HG03571 (cell line): ENCODE measurements around the gene FAM20A.

Experiments used
- ATAC-seq: cut with Tn5 transposase; IDR thresholded peaks from one replicate; pipeline ENCODE4 v1.9.1; 2021; ENCODE audit not compliant: unreplicated experiment

FAM20A gene

DNA sequence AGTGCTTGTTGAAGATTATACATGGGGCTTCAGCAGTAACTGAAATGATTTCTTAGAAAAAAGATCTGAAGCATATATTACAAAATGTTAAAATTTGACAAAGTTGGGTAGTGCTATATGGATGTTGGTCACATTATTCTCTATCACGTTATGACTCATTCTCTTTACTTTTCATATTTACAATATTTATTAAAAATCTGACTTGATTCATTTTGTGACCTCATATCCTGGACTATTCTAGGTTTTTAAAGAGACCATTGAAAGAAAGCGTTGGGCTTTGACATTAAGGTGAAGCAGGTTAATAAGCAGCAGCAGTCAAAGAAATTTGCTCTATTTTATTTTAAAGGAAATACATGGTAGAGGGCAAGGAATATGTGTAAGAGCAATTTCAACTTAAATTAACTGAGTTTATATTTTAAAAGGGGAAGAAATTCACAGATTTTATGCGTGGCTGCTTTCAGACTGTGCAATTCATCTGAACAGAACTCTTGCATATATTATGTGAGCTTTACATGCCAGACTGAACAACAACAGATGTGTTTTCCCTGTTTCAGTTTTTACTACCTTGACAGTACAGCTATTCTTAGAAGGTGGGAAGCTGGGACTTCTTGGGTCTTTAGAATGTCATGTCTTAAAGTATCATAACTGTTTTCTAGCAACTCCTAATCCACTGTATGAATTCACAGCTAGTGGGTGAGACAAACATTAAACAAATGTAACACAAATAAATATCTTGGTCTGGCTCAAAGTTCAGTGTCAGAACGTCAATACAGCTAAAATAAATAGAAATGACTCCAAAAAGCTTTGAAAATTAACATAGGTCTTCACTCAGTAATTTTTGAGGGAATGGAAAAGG, 10.4 kb upstream of the FAM20A start:
- no peak for ATAC-seq

DNA sequence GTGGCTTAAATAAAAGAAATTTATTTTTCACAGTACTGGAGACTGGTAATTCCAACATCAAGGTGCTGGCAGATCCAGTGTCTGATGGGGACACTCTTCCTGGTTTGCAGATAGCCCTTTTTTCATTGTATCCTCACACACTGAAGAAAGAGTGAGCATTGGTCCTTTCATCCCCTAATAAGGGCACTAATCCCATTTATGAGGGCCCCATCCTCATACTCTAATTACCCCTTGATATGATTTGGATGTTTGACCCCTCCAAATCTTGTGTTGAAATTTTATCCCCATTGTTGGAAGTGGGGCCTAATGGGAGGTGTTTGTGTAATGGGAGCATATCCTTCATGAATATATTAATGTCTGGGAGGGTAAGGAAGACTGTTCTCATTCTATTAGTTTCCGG, 9.4 kb upstream of the FAM20A start:
- no peak for ATAC-seq

DNA sequence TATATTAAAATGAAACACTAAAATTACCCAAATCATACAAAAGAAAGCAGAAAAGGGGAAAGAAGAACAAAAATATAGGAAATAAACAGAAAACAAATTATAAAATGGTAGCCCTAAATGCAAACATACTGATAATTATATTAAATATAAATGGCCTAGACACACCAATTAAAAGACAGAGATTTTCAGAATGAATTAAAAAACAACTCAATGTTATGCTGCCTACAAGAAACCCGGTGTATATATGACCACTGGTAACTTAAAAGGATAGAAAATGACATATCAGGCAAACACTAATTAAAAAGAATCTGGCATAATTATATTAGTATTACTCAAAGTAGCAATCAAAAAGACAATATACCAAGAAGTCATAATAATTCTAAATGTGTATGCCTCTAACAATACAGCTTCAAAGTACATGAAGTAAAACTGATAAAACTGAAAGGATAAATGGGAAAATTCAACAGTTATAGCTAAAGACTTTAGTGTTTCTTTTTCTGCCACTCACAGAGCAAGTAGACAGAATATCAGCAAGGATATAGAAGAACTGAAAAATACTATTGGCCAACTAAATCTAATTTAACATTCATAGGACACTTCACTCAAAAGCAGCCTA, 7.5 kb upstream of the FAM20A start:
- ATAC-seq = no peak

DNA sequence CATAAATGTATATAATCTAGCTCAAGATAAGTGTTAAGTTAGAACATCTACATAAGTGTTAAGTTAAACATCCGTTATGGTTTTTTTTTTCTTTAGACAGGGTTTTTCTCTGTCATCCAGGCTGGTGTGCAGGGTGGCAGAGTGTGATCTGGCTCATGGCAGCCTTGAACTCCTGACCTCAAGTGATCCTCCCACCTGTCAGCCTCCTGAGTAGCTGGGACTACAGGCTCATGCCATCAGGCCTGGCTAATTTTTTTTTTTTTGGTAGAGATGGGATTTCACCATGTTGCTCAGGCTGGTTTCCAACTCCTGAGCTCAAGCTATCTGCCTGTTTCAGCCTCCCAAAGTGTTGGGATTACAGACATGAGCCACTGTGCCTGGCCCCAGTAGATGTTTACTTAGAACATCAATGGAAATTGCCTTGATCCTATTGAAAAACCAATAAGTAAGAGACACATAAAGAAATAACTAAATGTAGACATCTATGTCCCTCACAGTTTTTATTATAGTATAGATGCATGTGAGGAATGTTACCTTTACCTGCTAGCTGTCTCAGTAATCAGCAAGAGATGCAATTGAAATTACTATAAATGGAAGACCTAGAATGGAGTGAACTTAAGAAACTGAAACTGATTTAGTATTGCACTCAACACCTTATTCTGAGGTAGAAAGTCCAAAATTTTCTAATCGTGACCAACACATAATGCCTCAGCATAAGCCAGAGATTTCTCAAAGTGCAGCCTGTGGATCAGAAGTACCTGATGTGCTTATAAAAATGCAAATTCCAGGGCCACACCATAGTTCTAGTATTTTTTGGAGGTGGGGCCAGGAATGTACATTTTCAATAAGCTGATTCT, 5.5 kb upstream of the FAM20A start:
- no peak for ATAC-seq

DNA sequence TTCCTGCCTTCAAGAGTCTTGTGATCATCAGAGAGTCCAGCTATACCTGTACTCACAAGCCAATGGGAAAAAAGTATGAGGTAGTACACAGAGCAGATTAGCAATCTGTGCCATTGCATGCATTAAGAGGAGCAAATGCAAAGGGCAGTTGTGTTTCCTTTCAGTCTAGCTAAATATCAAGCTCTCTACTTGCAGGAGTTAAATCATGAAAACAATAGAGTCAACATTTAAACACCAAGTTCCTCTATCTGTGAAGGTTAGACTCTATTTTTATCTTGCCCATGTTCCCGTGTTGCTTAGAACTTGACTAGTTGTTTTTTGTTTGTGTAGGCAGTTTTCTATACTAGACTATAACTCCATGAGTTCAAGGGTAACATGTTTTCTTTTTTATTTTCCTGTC, 4.7 kb upstream of the FAM20A start:
- no peak for ATAC-seq

DNA sequence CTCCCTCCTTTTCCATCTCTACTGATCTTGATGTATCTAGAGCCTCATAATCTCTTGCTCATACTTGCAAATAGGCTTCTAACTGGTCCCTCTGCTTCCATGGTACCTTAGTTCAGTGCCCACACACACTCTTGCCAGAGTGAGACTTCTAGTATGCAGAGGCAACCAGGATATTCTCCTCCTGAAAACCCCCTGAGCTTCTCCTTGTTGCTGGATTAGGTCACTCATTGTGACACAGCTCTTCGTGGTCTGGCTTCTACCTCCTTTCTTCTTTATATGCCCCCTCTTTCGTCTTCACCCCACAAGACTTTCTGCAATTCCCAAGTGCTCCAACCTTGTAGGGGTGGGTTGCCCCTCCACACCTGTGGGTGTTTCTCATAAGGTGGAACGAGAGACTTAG, 2.5 kb upstream of the FAM20A start:
- ATAC-seq = no peak

DNA sequence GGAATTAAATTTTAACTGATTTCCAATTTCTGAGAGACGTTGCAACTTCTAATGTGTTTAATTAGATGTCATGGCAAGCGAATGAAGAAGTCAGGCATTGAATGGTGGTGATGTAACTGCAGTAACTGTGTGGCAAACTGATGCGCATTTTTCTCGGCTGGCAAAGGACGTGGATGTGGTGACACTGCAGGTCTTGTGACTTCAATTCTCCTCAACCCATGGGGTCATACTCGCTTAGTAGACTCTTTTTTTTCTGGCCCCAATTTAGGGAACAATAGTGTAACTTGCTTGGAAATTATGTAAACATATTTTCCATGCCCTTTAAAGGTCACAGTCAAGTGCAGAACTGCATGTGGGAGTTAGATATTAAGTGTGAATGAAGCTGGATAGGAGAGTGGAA, 1.9 kb upstream of the FAM20A start:
- ATAC-seq = no peak

DNA sequence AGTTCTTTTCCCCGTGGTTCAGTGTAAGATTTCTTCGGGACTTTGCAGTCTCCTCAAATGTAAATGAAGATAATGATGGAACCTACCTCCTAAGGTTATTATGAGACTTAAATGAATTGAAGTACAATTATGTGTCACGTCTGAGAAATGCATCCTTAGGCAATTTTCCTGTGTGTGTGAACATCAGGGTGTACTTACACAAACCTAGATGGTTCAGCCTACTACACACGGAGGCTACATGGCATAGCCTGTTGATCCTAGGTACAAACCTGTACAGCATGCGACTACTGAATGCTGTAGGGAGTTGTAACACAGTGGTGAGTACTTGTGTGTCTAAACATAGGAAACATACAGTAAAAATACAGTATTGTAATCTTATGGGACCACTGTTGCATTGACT, 1.1 kb upstream of the FAM20A start:
- no peak for ATAC-seq

DNA sequence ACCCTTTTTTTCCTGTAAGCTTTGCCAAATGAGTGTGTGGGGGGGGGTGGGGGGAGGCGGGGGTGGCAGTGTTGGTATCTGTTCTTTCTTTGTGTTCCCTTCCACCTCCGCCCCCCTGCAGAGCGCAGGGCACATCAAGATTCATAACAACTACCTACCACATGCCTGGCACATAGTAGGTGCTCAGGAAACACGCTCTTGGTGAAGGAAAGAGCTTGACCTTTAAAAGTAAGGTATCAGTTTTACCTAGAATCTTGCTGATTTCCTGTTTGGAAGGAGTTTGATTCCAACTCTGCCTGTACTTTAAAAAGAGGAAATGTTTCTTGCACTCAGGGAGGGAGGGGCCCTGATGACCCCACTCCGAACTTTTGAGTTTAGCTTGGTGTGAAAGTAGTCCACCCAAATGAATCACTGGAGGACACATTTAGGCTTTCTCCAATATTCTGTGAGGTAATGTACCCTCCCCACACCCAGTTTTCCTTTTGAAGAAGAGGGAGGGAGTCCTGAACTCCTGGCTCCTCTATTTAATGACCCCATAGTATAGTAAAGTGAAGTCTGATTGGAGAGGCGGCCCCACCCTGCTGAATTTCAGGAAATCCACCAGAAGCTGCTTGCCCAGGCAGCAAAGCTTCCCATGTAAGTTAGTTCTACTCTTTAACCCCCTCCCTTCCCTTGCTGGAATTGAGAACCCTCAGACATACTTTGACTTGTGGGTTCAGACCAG, 560 bp upstream of the FAM20A start:
- no peak for ATAC-seq

DNA sequence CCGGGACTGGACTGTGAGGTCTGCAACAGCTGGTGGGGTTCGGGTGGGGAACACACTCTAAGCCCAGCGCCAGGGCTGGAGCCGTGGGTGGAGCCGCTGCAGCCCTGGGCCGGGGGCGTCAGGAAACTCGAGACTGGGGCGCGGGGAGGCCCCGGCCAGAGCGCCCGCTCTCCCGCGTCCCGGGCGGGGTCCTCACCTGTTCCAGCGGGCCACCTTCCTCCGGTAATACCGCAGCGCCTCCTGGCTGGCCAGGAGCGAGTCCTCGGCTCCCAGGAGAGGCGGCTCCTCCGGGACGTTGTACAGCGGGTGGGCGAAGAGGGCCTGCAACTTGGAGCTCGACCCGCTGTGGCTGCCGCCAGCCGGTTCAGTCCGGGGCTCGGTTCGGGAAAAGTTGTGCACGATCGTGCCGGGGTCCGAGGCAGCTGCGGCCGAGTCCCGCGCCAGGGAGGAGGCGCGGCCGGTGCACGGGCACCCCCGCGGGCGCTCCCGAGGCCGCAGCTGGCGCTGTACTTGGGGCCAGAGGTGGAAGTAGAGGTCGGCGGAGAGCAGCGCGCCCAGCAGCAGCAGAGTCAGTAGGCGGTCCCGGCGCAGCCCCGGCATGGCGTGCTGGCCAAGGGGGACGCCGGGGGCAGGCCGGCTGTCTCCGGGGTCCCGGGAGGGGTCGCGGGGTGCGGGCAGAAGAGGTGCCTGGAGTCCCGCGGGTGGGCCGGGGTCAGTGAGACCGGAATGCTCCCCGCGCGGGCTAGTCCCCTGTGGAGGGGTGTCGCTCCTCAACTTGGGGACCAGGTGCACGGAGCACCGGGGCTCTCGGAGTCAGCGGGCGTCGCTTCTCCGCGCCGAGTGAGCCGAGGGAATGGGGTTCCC, 868 bp downstream of the FAM20A start:
- no peak for ATAC-seq

DNA sequence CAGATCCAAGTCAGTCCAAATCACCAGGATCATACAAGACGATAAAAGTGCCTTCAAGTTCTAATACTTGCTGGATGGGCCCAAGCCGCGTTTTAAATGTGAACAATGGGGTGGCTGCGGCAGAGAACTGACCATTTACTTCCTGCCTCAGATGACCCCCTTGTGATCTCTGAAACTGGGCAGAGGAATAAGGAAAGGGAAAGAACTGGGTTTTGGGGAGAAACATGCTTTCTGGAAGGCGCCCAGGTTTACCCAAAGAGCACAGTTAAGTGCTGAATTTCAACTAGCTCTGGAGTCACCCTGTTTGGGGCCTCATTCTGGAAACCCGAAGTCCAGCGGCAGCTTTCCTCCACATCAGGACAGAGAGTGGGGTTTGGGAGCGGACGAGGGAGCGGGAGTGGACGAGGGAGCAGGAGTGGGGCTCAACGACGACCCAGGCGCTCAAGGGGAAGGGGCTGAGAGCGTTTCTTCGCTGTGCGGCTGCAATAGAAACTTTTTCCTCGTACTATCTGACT, 1.6 kb downstream of the FAM20A start:
- ATAC-seq = no peak

DNA sequence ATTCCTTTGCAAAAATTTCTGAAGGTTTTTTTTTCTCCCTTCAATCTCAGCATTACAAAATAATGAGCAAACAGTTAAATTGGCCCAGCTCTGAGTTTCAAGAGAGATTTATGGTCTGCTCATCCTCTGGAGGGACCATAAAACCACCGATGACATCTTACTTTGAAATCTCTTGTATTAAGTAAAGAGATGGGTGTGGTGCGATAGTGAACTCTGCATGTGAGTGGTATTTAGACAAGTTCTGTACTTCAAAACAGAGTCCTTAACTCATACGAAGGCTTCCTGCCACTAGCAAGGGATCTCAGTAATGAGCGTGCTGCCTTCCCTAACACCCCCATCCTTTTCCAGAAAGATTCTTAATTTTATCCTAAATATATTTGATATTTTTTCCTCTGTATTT, 2.1 kb downstream of the FAM20A start:
- ATAC-seq = no peak

DNA sequence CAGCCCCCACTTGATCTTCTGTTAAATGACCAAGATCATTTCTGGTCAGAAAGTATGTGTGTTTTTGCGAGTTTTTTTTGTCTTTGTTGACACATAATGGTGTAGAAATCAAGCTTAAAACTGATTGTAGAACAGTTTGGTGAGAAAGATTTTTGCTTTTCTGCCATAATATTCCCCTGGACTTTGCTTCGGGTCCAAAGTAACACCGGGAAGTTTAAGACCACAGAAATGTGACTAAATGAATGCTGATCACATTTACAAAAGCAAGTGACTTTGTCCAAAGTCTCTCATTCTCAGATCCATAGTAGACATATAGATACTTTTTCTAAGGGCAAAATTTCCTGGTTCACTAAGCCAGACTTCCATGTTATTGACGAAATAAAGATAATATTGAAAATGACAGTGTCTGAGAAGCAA, 2.6 kb downstream of the FAM20A start:
- no peak for ATAC-seq

DNA sequence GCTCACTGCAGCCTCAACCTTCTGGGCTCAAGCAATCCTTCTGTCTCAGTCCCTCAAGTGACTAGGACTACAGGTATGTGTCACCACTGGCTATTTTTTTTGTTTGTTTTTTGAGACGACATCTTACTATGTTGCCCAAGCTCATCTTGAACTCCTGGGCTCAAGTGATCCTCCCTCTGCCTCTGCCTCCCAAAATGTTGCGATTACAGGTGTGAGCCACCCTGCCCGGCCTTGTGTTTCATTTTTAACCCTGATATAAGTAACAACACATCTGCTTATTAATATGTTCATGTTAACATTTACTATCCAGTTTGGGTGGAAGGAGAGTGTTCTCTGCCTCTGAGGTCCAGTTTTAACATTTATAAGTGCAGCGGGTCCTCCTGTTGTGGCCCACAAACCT, 3.1 kb downstream of the FAM20A start:
- no peak for ATAC-seq

DNA sequence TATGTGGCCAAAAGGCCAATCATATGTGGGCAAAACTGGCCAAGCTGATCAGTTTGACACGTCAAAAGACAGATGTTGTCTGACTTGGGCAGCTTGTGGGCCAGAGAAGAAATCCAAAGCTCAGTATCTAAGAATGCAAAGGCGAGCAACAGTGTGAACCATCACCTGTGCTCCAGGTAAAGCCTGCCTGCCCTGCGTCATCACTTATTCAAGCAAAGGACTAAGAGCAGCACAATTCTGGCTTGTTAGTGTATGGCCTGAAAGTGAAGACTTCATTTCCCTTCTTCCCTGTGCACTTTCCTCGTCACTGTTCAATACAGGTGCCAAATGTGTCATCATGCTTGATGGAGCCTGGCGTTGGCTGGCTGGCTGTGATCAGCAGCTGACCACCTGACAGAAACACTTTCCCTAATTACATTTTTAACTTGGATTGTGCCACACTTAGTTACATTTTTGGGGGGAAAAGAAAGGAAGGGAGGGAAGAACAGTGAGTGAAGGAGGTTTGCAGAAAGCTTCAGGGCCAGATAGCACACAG, 4.7 kb downstream of the FAM20A start:
- no peak for ATAC-seq

DNA sequence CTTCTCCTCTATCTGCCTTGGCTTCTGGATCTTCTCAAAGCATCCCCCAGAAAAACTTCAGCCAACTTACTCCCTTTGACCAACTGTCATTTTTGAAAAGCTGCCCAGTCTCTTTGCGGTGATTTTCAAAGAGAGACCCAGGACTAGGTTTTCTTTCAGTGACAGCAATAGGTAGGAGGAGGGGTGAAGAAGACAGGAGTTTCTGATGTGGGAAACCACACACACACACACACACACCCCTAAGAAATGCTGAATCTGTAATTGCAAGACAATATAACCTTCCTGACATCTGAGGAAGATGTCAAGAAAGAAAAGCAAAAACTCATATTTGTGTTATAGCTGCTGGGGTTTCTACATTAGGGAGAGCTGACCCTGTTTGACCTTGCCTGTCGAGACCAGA, 5.2 kb downstream of the FAM20A start:
- ATAC-seq = no peak

DNA sequence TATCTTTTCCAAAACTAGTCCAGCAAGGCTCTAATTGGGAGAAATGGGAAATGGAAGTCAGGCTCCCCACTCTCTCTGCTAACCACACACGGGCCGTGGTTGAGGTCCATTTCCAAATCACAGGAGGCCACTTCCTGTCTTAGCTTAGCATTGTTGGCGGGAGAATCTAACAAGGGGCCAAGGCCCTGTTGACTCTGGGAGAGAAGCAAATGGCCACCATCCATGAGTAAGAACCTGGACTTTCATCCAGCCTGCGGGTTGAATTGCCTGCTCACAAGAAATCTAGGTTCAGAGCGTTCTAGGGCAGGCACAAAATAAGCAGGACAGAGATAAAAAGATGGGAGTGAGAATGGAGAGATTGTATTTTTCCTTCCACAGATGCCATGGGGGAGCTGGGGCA, 5.7 kb downstream of the FAM20A start:
- no peak for ATAC-seq

DNA sequence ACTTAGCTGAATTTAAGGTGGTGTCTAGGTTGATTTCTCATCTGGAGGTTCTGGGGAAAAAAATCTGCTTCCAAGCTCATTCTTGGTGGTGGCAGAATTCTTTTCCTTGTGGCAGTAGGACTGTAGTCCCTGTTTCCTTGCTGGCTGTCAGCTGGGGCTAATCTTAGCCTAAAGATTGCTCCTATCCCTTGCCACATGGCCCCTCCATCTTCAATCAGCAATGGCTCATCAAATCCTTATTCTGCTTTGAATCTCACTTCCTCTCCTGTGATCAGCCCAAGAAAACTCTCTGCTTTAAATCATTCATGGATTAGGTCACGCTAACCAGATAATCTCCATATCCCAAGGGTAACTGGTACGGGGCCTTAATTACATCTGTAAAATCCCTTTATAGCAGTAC, 6.6 kb downstream of the FAM20A start:
- ATAC-seq = no peak

DNA sequence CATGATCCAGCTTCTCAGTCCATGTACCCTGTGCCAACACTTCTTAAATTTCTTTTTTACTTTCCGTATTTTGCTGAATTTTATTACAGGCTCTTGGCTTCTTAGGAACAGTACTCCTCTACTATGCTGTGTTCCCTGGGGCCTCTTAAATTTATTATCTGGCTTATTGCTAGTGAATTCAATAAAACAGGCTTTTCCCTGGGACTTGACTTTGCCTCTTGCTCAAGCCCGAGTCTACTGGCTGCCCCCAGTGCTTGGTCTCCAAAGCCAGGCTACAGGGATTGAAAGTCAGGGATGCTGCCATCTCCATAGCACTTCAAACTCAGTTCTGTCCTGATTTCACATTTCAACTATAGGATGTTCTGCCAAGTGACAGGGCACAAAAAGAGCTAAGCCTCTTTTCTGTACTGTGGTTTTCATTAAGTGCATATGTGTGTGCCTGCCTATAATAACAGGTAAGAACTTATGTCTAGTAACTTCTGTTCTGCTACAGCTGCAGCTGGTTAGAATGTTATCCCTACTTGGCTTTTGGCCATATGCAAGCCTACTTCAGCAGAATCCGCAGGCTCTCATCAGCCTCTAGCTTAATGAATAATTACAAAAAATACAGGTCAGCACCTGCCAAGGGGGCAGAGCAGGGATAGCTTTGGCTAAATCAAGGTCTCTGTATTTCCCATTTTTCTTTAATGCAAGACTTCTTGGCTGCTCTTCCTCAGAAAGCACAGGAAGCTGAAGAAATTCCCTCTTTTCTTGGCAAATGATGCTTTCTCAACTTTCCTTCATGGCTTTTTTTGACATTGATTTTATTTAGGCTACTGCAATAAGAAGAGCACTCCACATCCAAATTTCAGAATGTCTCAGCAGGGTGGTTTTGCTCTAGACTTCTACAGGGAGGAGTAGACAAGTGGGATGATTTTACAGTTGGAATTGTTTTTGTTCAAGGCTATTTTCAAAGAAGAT, 8.2 kb downstream of the FAM20A start:
- ATAC-seq = no peak
